SK-N-SH (cell line): ENCODE measurements around the gene PPP2R3A. TPM values are rescaled to one million over a fixed set of nuclear protein-coding genes. Genes with fewer than 3 reads are reported as not detected.
A peak's percentile ranks its signal among the peaks of the same experiment; 100 is the strongest.

Experiments
- CTCF ChIA-PET: fragments of 300-600, 350-600 bp; formaldehyde crosslinking; extraction: SDS; loops from one replicate; lab custom pipeline; 2021; lab: Yijun Ruan, JAX
- POLR2A ChIA-PET: fragments of 350-600 bp; sonication (Branson Sonifier 250); formaldehyde crosslinking; extraction: SDS; loops from one replicate; lab custom pipeline; 2020; ENCODE audit warnings: antibody characterized with exemption, inconsistent platforms; lab: Yijun Ruan, JAX
- DNase-seq: peaks from one replicate; pipeline ENCODE4 v3.0.0; 2012
- H2AFZ ChIP-seq: fragments of 200-600 bp; sonication (generic); 2 replicates; pipeline ENCODE4 v1.8.1; 2016; ENCODE audit warnings: antibody characterized with exemption, mild to moderate bottlenecking, low read depth
- H3F3A ChIP-seq: fragments of 200-600 bp; sonication (generic); replicated peaks from 2 replicates; pipeline ENCODE3; 2016; ENCODE audit warnings: antibody characterized with exemption, mild to moderate bottlenecking; ENCODE audit not compliant: insufficient read depth
- H3K27ac ChIP-seq, 2 experiments: fragments of 200-500 bp in 1 of 2; fragments of 200-600 bp in 1 of 2; sonication (Bioruptor generic) in 1 of 2; sonication (generic), shearing (Covaris generic) in 1 of 2; 2 replicates each; pipeline versions ENCODE4 v1.5.1 to v1.6.1; 2014 to 2016; ENCODE audit warnings: low read depth in 2 of 2, inconsistent platforms in 1 of 2, low read length in 1 of 2, mild to moderate bottlenecking in 1 of 2, mixed read lengths in 1 of 2
- H3K27me3 ChIP-seq: fragments of 200-600 bp; sonication (generic), shearing (Covaris generic); 2 replicates; pipeline ENCODE4 v1.6.1; 2016; ENCODE audit warnings: mixed run types; ENCODE audit not compliant: insufficient read depth
- H3K36me3 ChIP-seq, 2 experiments: fragments of 200-500 bp in 1 of 2; fragments of 200-600 bp in 1 of 2; sonication (Bioruptor generic) in 1 of 2; sonication (generic) in 1 of 2; replicated peaks in 1 of 2; 2 replicates each; pipeline versions ENCODE3 to v1.5.1; 2014 to 2016; ENCODE audit warnings: low read length in 1 of 2, mild to moderate bottlenecking in 1 of 2; ENCODE audit not compliant: insufficient read depth in 2 of 2, control insufficient read depth in 1 of 2
- H3K4me1 ChIP-seq, 2 experiments: fragments of 200-500 bp in 1 of 2; fragments of 200-600 bp in 1 of 2; sonication (Bioruptor generic) in 1 of 2; sonication (generic), shearing (Covaris generic) in 1 of 2; 2 replicates each; pipeline versions ENCODE4 v1.5.1 to v1.6.1; 2014 to 2016; ENCODE audit warnings: low read depth in 1 of 2, low read length in 1 of 2, mixed run types in 1 of 2; ENCODE audit not compliant: insufficient read depth in 2 of 2, control insufficient read depth in 1 of 2
- H3K4me2 ChIP-seq: fragments of 200-600 bp; sonication (generic), shearing (Covaris generic); 2 replicates; pipeline ENCODE4 v1.6.1; 2017; ENCODE audit warnings: mixed run types
- H3K4me3 ChIP-seq, 2 experiments: fragments of 200-500 bp in 1 of 2; fragments of 200-600 bp in 1 of 2; sonication (Bioruptor generic) in 1 of 2; sonication (generic), shearing (Covaris generic) in 1 of 2; 2 replicates each; pipeline versions ENCODE4 v1.5.1 to v1.8.1; 2014 to 2016; ENCODE audit warnings: low read depth in 2 of 2, inconsistent platforms in 1 of 2, low read length in 1 of 2, mild to moderate bottlenecking in 1 of 2, mixed read lengths in 1 of 2, moderate library complexity in 1 of 2
- H3K79me2 ChIP-seq: fragments of 200-600 bp; sonication (generic); 2 replicates; pipeline ENCODE4 v1.8.1; 2017; ENCODE audit warnings: mild to moderate bottlenecking; ENCODE audit not compliant: insufficient read depth
- H3K9ac ChIP-seq: fragments of 200-600 bp; sonication (generic); 2 replicates; pipeline ENCODE4 v1.6.1; 2017; ENCODE audit warnings: mixed run types
- H3K9me2 ChIP-seq: fragments of 200-600 bp; sonication (generic); 2 replicates; pipeline ENCODE4 v1.6.1; 2017; ENCODE audit warnings: mixed run types
- H3K9me3 ChIP-seq: fragments of 200-600 bp; sonication (generic); 2 replicates; pipeline ENCODE4 v1.6.1; 2017; ENCODE audit warnings: mixed run types, mild to moderate bottlenecking, moderate library complexity
- H4K20me1 ChIP-seq: fragments of 200-600 bp; sonication (generic); 2 replicates; pipeline ENCODE4 v1.6.1; 2017; ENCODE audit warnings: mild to moderate bottlenecking, mixed run types; ENCODE audit not compliant: insufficient read depth
- CHD2 ChIP-seq: fragments of 150-350 bp; IDR thresholded peaks from 2 replicates; pipeline ENCODE4 v1.6.1; 2018; ENCODE audit warnings: low read length; ENCODE audit not compliant: partially characterized antibody
- CTCF ChIP-seq: fragments of 200-600 bp; sonication (generic); IDR thresholded peaks from 2 replicates; pipeline ENCODE4 v1.6.1; 2017; ENCODE audit warnings: antibody characterized with exemption, mild to moderate bottlenecking, moderate library complexity
- EP300 ChIP-seq, 2 experiments: IDR thresholded peaks; 2 replicates each; pipeline versions ENCODE4 v1.4.0 to v1.6.1; 2012; ENCODE audit warnings: borderline replicate concordance in 1 of 2, low read depth in 1 of 2, low read length in 1 of 2
- FOSL2 ChIP-seq: IDR thresholded peaks from 2 replicates; pipeline ENCODE4 v1.4.0; 2012; ENCODE audit warnings: low read depth, mild to moderate bottlenecking, moderate library complexity, borderline replicate concordance
- FOXJ3 ChIP-seq: sonication (generic); formaldehyde crosslinking; IDR thresholded peaks from 2 replicates; pipeline ENCODE4 v1.5.1; 2020; ENCODE audit warnings: mild to moderate bottlenecking, missing genetic modification reagents
- FOXM1 ChIP-seq: IDR thresholded peaks from 2 replicates; pipeline ENCODE4 v1.4.0; 2012; ENCODE audit warnings: low read depth, mild to moderate bottlenecking
- GABPA ChIP-seq: IDR thresholded peaks from 2 replicates; pipeline ENCODE4 v1.4.0; 2012; ENCODE audit warnings: low read depth, mild to moderate bottlenecking
- JUND ChIP-seq: IDR thresholded peaks from 2 replicates; pipeline ENCODE4 v1.4.0; 2012
- MAX ChIP-seq: IDR thresholded peaks from 2 replicates; pipeline ENCODE4 v1.4.0; 2012; ENCODE audit warnings: low read depth
- NFIC ChIP-seq: IDR thresholded peaks from 2 replicates; pipeline ENCODE4 v1.4.0; 2012; ENCODE audit warnings: borderline replicate concordance
- POLR2AphosphoS5 ChIP-seq: IDR thresholded peaks from 2 replicates; pipeline ENCODE4 v1.6.1; 2012; ENCODE audit warnings: low read depth, low read length
- REST ChIP-seq: IDR thresholded peaks from 2 replicates; pipeline ENCODE4 v1.6.1; 2012; ENCODE audit warnings: mild to moderate bottlenecking, low read depth, low read length, moderate library complexity
- RXRA ChIP-seq: IDR thresholded peaks from 2 replicates; pipeline ENCODE4 v1.4.0; 2012; ENCODE audit warnings: low read depth, mild to moderate bottlenecking, borderline replicate concordance
- SMC3 ChIP-seq: IDR thresholded peaks from 2 replicates; pipeline ENCODE4 v1.6.1; 2012; ENCODE audit warnings: low read depth, low read length, improper control_type of control experiment
- TAF1 ChIP-seq: IDR thresholded peaks from 2 replicates; pipeline ENCODE4 v1.6.1; 2012; ENCODE audit warnings: low read depth, mild to moderate bottlenecking, low read length, moderate library complexity, borderline replicate concordance
- TEAD4 ChIP-seq: IDR thresholded peaks from 2 replicates; pipeline ENCODE4 v1.4.0; 2012; ENCODE audit warnings: mild to moderate bottlenecking, borderline replicate concordance; ENCODE audit not compliant: insufficient read depth
- ZBTB33 ChIP-seq: IDR thresholded peaks from 2 replicates; pipeline ENCODE4 v1.4.0; 2012; ENCODE audit warnings: low read depth, borderline replicate concordance
- WGBS: methylation state at CpG from one replicate; pipeline ENCODE4 v1.1.6; 2017; ENCODE audit warnings: low lambda C conversion rate; 5-methylcytosine and 5-hydroxymethylcytosine counted together
- polyA plus RNA-seq, 3 experiments: library from polyadenylated mRNA; depleted of rRNA; stranded (reverse); fragments of >200 nt; gene quantifications; 2 replicates each; pipeline ENCODE4 v1.2.3, GENCODE V29; 2012

PPP2R3A gene
- polyA plus RNA-seq, 1 of the 3 experiments (the other 2 are of a cell fraction): 3.9 TPM

GRCh38 chr3:135965506-135966270 lies at the start of gene PPP2R3A (continued):
- TF ChIP-seq FOXM1 (no peak), TEAD4 (no peak), NFIC (no peak; the same call in 1 of the 2 replicates), FOSL2 (0 out of 2 replicates have a peak, but pooled peaks have one; percentile 6), JUND (no peak), GABPA (no peak), EP300 (IDR thresholded peaks at IDR 0.05; ENCODE audit: borderline replicate concordance in 1 of 2, low read depth in 1 of 2, low read length in 1 of 2) (no peak), REST (no peak), RXRA (no peak), MAX (no peak)

GRCh38 chr3:135916310-135916709 lies 49.2 kb upstream of the PPP2R3A start:
- POLR2A ChIA-PET: no interaction called here
- Histone ChIP-seq H3K27ac (no peak overlapping the region), H3K9me3 (no peaks in the 10 kb centered on the region), H3K9ac (no peak overlapping the region), H3K79me2 (no peaks in the 10 kb centered on the region), H4K20me1 (no peaks in the 10 kb centered on the region), H3K4me3 (no peak overlapping the region), H3K9me2 (no peaks in the 10 kb centered on the region), H2AFZ (no peak overlapping the region), H3K36me3 (no peaks in the 10 kb centered on the region), H3K4me1 (no peaks in the 10 kb centered on the region), H3K27me3 (no peaks in the 10 kb centered on the region), H3F3A (no peaks in the 10 kb centered on the region), H3K4me2 (no peak overlapping the region)
- WGBS: 81% methylated on average over 4 of the region's 4 CpGs
- no peak for TF ChIP-seq FOXJ3
- no peak for TF ChIP-seq TAF1
- TF ChIP-seq CTCF: no peak
- no peak for TF ChIP-seq SMC3
- TF ChIP-seq NFIC: no peak
- no peak for TF ChIP-seq MAX
- TF ChIP-seq ZBTB33: no peak
- TF ChIP-seq POLR2AphosphoS5: no peak
- no peak for TF ChIP-seq CHD2
- no peak for TF ChIP-seq TEAD4
- no peak for TF ChIP-seq JUND
- CTCF ChIA-PET: interaction anchor here (9.7 kb wide), 1 partner anchor 129 kb away, joined by 153 read pairs; no protein-coding TSS in a partner anchor
- no peak for DNase-seq
